CD4-positive, alpha-beta T cell treated with Interleukin-4 for 4 hours (primary cell): Measurements from ENCODE around the gene THSD4.
"Not testable (repeated sequence)": the region's sequence is repeated elsewhere in the genome, so short reads cannot be mapped to it uniquely, and the experiment has no call there.

Experiments
- DNase-seq: peaks from one replicate; pipeline ENCODE4 v3.0.0-alpha.2; 2020

The THSD4 gene

DNA sequence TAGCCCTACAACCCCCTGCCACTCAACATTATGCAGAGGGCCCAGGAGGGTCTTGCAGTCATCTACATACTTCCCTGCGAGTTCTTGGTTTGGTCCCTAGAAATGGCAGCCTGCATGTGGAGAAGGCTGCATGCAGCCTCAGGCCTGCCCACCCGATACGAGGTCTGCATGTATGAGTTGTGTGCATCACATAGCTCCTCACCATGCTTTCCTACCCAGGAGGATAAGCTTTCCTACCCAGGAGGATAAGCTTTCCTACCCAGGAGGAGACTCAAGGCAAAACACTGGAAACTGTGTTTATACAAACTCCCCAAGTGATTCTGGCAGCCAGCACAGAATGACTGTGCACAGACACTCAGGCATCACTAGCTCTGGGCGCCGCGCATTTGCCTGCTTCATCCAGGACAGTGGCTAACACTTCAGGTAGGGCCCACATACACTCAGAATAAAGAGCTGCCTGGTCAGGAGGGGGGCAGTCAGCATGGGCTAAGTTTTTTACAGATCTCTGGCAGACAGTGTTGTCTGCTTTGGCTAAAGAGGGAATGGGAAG lies 187.7 kb downstream of the THSD4 start:
- DNase-seq = no peak

- no peak for DNase-seq
These were observed 188.7 kb downstream of the THSD4 start for GRCh38 chr15:71303977-71304376.

GRCh38 chr15:71304681-71305080 lies 189.4 kb downstream of the THSD4 start:
- DNase-seq = no peak

GRCh38 chr15:71306538-71306937 lies 191.3 kb downstream of the THSD4 start:
- no peak for DNase-seq

DNA sequence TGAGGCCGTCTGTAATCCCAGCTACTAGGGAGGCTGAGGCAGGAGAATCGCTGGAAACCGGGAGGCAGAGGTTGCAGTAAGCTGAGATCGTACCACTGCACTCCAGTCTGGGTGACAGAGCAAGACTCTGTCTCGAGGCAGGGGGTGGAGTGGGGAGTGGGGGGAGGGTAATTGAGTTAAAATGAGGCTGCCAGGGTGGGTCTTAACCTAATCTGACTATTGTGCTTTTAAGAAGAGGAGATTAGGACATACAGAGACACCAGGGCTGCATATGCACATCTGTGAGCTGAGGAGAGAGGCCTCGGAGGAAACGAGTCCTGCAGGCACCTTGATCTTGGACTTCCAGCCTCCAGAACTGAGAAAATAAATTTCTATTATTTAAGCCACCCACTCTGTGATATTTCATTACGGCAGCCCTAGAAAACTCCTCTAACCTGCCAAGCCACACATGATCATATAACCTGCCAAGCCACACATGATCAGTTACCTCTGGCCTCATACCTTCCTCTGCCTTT lies 197.0 kb downstream of the THSD4 start:
- no peak for DNase-seq

DNA sequence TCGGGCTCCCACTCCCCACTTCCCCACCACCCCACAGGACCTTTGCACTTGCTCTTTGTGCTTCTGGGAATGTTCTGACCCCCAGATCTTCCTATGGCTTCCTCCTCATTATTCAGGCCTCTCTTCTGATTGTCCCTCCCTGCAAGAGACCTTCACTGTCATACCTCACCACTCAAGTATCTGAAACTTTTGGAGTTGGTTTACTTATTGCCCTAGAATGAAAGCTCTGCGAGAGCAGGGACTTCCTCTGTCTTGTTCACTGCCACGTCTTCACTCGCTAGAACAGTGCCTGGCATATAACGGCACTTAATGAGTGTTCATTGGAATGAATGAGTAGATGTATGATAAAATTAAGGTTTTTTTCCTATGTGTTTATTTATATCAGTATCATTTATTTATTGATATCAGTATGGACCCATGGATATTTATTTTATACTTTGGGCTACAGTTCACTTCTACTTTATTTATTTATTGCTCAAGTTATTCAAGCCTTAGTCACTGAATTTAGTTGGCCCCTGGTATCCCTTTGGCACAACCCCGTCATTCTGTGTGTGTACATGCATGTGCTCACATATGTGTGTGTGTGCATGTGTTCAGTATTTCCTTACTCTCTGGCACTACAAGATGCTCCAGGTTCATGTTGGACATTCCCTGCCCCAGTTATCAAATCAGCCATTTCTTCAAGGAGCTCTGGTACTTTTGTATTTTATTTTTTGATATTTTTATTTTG lies 197.6 kb downstream of the THSD4 start:
- DNase-seq = no peak

GRCh38 chr15:71313806-71314205 lies 198.5 kb downstream of the THSD4 start:
- DNase-seq = no peak

DNA sequence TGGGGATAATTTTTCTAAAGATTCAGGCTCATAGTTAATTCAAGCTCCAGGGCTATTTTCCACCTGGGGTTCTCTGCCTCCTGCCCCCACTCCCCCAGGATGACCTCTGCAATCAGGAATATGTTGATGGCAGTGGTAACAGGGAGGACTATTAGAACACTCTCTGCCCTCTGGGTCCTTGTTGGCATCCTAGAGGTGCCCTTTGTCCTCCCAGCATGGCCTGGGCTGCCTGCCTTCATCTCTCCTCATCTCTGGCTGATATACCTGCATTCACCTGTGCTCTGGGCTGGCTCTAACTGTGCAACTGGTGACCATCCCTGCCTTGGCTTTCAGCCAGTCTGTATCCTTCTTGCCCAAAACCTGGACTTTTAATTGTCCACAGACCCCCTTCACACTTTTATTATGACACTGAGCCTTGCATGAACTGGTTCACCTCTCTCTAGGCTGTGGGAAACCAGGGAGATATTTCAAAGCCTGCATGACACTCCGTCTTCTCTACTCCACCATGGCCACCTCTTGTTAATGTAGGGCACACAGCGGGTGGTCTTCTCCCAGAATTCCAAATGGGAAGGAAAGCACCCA lies 199.8 kb downstream of the THSD4 start:
- no peak for DNase-seq

DNA sequence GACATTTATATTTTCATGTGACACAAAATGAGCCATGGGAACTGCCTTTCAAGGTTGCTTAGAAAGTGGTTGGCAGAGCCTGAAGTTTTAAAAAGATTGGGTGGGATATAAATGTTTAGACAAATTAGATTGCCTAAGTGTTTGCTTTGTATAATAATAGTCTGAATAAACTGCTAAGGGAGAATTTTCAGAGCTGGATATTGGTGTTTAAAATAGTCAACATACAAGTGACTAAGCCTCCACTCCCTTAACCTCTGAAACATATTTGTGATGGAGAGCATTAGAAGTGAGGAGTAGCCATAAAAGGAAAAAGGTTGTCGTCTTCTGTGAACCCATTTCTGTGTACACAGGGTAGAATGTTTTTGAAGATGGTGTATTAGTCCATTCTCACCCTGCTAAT lies 201.6 kb downstream of the THSD4 start:
- no peak for DNase-seq

GRCh38 chr15:71319424-71319823 lies 204.2 kb downstream of the THSD4 start:
- not testable (repeated sequence) for DNase-seq

DNA sequence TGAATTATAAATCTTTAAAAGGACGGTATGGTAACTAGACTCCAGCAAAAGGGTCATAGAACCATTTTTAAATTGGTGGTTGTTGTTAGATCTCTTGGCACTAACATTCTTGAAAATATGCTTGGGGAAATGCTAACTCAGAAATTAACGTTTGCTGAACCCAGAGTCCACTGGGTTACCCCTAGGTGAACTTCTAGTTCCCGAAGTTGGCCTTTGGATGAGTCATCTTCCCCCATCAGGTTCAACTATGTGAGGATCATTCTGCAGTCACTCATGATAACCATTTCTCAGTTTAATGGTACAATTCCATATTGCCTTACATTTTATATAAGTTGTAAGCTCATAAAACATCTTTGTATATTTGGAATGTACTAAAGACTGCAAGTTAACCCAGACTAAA lies 204.7 kb downstream of the THSD4 start:
- no peak for DNase-seq

DNA sequence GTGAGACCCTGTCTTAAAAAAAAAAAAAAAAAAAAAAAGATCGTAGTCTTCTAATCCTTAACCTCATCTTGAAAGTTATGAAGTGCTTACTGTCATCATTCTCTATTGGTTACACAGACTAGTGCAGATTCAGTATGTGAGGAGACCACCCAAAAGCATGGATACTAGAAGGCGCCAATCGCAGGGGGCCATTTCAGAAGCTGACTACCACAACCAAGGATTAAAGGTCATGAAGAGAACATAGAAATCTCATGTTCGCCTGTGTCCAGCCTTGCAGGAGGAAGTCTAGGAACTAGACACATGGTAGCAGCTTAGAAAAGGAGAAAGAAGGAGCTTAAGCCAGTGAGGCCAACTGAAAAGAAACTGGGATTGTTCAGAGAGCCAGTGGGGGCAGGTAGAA lies 207.8 kb downstream of the THSD4 start:
- no peak for DNase-seq

GRCh38 chr15:71323584-71323983 lies 208.3 kb downstream of the THSD4 start:
- no peak for DNase-seq

DNA sequence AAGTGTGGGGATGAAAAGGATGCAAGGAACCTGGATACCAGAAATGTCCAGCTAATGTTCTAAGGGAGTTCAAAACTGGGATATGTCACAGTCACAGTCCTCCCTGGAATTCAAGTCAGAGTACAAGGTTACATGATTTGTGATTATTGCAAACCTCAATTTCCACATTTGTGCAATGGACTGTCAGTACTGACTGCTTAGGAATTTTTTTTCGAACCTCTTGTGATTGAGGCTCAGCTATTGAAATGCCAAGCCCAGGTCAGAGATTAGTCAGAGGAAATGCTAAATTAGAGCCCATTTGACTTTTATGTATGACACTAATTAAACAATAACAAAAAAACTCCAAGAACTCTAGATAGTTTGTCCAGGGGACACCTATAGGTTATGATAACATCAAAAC lies 210.2 kb downstream of the THSD4 start:
- no peak for DNase-seq

- no peak for DNase-seq
These were observed 213.2 kb downstream of the THSD4 start for GRCh38 chr15:71328453-71328852.

DNA sequence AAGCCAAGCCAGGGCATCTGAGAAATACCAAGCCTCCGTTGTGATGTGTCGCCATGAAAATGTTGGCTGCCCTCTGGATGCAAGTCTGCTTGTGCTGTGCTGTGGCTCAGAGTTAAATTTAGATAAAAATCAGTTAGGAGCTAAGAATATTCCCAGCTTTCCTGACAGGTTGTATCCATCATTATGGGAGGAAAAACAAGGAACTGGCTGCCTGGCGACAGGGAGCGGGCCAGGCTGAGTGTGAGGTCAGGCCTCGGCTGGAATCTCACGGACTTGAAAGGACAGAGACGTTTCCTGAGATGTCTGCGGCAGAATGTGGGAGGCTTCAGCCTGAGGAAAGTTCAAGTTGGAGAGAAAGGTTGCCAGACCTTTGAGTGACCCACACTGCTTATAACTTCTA lies 213.8 kb downstream of the THSD4 start:
- no peak for DNase-seq

DNA sequence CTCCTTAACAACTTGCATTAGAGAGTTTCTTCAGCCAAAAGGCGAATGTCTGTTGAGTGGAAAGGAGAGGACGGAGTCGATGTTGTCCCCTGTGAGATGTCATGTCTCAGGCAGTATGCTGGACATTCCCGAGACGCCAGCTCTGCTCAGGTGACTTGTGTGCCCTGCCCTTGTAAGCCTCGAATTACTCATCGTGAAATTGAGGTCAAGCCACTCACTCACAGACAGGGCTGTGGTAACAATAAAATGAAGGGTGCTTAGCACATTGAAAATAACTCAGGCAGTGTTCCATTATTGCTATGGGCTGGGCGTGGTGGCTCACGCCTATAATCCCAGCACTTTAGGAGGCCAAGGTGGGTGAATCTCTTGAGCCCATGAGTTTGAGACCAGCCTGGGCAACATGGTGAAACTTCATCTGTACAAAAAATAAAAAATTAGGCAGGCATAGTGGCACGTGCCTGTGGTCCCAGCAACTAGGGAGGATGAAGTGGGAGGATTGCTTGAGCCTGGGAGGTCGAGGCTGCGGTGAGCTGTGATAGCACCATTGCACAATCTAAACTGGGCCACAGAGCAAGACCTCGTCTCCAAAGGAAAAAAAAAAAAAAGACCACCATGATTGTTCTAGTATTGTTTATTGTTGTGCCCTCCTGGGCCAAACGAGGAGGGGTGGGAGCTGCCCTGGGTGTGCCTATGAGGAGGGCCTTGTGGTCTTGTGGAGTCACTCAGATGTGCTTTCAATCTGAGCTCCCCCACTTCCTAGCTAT lies 214.4 kb downstream of the THSD4 start:
- no peak for DNase-seq

GRCh38 chr15:71330638-71331162 lies 215.4 kb downstream of the THSD4 start:
- DNase-seq = no peak

GRCh38 chr15:71331173-71331572 lies 215.9 kb downstream of the THSD4 start:
- DNase-seq = no peak

- no peak for DNase-seq
These were observed 217.2 kb downstream of the THSD4 start for GRCh38 chr15:71332431-71333004.

DNA sequence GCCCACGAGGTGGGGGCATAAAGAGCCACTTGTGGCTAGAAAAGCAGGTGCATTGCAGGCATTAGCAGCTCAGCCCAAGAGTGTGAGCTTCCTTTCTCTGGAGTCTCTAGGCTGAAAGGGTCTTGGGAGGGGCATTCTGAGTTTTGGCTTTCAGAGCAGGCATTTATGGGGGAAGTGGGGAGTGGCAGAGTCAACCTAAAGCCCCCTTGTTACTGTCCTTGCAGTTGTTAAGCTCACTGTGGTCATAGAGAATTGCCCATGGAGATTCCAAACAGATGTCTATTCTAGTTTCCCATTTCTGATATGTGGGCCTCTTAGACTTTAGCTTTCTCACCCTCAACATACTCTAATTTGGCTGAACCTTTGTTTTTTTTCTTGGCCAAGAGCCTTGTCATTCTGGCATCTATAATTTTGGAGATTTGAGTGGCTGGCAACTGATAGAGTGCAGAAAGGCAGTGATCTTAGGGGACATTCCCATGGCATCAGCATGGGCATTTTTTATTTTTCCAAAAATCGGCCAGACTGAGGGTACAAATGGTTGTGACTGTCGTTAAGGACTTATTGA lies 217.9 kb downstream of the THSD4 start:
- DNase-seq = no peak

DNA sequence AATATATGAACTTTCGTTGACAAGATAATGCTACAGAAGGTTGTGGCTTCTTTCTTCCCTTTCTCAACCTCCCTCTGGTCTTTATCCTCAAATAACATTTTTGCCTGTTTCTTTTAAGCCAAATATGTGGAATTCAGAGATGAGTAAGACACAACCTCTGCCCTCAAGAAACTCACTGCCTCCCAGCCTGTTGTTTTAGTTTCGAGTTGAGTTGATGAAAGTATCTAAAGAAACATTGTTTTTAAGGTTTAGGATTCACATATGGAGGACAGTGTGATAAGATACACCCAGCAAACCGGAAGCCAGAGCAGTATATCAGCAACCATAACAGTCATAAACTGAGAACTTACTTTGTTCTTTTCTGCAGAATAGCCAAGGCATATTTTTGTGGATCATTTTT lies 218.6 kb downstream of the THSD4 start:
- no peak for DNase-seq

GRCh38 chr15:71334434-71334833 lies 219.2 kb downstream of the THSD4 start:
- DNase-seq = no peak
